ENCODE results near the gene HHIPL2.

The HHIPL2 gene

DNA sequence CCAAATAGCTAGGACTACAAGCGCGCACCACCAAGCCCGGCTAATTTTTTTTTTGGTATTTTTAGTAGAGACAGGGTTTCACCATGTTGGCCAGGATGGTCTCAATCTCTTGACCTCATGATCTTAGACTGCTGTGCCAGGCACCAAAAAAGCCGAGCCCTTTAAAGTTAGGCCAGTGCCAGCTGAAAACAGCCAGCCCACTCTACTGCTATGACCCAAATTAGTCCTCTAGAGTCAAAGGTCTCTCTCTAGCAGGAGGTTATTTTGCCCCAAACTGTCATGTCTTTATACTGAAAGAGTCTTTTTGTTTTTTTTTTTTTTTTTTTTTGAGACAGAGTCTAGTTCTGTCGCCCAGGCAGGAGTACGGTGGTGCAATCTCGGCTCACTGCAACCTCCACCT is 9.7 kb upstream of the HHIPL2 start:
- TF ChIP-seq, protein P1, sequence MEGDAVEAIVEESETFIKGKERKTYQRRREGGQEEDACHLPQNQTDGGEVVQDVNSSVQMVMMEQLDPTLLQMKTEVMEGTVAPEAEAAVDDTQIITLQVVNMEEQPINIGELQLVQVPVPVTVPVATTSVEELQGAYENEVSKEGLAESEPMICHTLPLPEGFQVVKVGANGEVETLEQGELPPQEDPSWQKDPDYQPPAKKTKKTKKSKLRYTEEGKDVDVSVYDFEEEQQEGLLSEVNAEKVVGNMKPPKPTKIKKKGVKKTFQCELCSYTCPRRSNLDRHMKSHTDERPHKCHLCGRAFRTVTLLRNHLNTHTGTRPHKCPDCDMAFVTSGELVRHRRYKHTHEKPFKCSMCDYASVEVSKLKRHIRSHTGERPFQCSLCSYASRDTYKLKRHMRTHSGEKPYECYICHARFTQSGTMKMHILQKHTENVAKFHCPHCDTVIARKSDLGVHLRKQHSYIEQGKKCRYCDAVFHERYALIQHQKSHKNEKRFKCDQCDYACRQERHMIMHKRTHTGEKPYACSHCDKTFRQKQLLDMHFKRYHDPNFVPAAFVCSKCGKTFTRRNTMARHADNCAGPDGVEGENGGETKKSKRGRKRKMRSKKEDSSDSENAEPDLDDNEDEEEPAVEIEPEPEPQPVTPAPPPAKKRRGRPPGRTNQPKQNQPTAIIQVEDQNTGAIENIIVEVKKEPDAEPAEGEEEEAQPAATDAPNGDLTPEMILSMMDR (IDR thresholded peaks at IDR 0.05; ENCODE audit: extremely low read depth, insufficient read depth, missing control alignments) = no peak
- no peak for DNase-seq (ENCODE audit: low spot score)
- in situ Hi-C loops (cut with MboI; ENCODE audit: low pct_unique_long_range_greater_than_20kb, low sequenced_read_pairs, unreplicated experiment) = no loop called here

GRCh38 chr1:222557148-222557547 is 9.2 kb upstream of the HHIPL2 start:
- in situ Hi-C loops (cut with MboI; ENCODE audit: low pct_unique_long_range_greater_than_20kb, low sequenced_read_pairs, unreplicated experiment) = no loop called here
- TF ChIP-seq, protein P1 (IDR thresholded peaks at IDR 0.05; ENCODE audit: extremely low read depth, insufficient read depth, missing control alignments) = no peak
- no peak for DNase-seq (ENCODE audit: low spot score)

- TF ChIP-seq, protein P1 (IDR thresholded peaks at IDR 0.05; ENCODE audit: extremely low read depth, insufficient read depth, missing control alignments) = no peak
- no peak for DNase-seq (ENCODE audit: low spot score)
- in situ Hi-C loops (cut with MboI; ENCODE audit: low pct_unique_long_range_greater_than_20kb, low sequenced_read_pairs, unreplicated experiment) = no loop called here
These were observed 8.2 kb upstream of the HHIPL2 start for GRCh38 chr1:222555992-222556615.

DNA sequence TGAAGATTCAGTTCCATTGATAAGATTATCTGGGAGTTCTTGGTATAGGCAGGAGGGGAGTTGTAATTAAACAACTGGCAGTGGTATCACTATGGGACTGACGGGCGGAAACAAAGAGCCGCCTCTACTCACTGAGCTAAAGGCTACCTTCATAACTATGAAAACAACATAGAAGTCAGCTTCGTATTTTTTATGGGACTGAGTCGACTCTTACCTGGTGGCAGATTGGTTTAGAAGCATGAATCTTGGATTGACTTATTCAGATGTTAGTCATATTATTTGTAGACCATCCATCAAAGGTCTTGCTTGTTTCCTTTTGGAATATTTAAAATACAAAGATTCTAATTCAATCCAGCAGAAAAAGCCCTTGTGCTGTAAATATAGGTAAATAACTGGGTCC is 6.3 kb upstream of the HHIPL2 start:
- no peak for DNase-seq (ENCODE audit: low spot score)
- in situ Hi-C loops (cut with MboI; ENCODE audit: low pct_unique_long_range_greater_than_20kb, low sequenced_read_pairs, unreplicated experiment) = no loop called here
- TF ChIP-seq, protein P1 (IDR thresholded peaks at IDR 0.05; ENCODE audit: extremely low read depth, insufficient read depth, missing control alignments) = no peak

DNA sequence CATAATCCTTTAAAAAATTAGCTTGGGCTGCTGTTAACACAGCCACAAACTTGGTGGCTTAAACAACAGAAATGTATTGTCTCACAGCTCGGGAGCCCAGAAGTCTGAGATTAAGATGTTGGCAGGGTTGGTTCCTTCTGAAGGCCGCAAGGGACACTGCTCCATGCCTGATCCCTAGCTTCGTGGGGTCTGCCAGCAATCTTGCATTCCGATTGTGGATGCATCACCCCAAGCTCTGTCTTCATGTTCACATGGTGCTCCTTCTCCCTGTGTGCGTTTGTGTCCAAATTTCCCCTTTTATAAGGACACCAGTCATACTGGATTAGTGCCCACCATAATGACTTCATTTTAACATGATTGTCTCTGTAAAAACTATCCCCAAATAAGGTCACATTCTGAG is 5.0 kb upstream of the HHIPL2 start:
- in situ Hi-C loops (cut with MboI; ENCODE audit: low pct_unique_long_range_greater_than_20kb, low sequenced_read_pairs, unreplicated experiment) = no loop called here
- DNase-seq (ENCODE audit: low spot score) = no peak
- TF ChIP-seq, protein P1 (IDR thresholded peaks at IDR 0.05; ENCODE audit: extremely low read depth, insufficient read depth, missing control alignments) = no peak

DNA sequence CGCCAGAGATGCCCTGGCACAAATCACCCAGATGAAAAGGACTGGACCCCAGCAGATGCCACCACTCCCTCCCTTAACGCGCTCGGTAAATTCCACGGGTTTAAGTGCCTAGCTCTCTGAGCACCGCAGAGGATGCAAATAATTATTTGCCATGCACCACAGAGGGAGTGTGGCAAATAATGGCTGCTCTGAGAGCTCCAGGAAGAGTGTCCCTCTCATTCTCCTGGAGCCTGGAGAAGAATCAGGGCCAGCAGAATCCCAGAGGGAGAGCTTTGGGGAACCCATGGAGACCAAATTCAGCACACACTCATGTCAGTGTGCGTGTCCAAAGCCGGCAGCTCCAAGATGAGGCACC is 667 bp downstream of the HHIPL2 start:
- in situ Hi-C loops (cut with MboI; ENCODE audit: low pct_unique_long_range_greater_than_20kb, low sequenced_read_pairs, unreplicated experiment) = no loop called here
- TF ChIP-seq, protein P1 (IDR thresholded peaks at IDR 0.05; ENCODE audit: extremely low read depth, insufficient read depth, missing control alignments) = no peak
- DNase-seq (ENCODE audit: low spot score) = no peak

Measured in GM13977 (cell line).